GM18867 (cell line): Measurements from ENCODE around the gene RETREG2.

Source experiments
- ATAC-seq: cut with Tn5 transposase; IDR thresholded peaks from one replicate; pipeline ENCODE4 v1.9.1; 2021; ENCODE audit warnings: mild to moderate bottlenecking, moderate library complexity; ENCODE audit not compliant: unreplicated experiment

RETREG2 gene

GRCh38 chr2:219213486-219214071, 35.5 kb downstream of the RETREG2 start:
- no peak for ATAC-seq

- no peak for ATAC-seq
Measured at GRCh38 chr2:219214141-219214540, 36.1 kb downstream of the RETREG2 start.

- no peak for ATAC-seq
Measured at GRCh38 chr2:219214786-219215185, 36.7 kb downstream of the RETREG2 start.

- no peak for ATAC-seq
Measured at GRCh38 chr2:219215871-219216534, 37.9 kb downstream of the RETREG2 start.

GRCh38 chr2:219216535-219216915, 38.5 kb downstream of the RETREG2 start:
- ATAC-seq = no peak

GRCh38 chr2:219218217-219218731, 40.2 kb downstream of the RETREG2 start:
- peak; percentile 27 for ATAC-seq

- ATAC-seq = peak; percentile 77
Measured at GRCh38 chr2:219218732-219219701, 40.9 kb downstream of the RETREG2 start, which contains the start of gene ABCB6. TSS of gene ABCB6 (minus strand) at chr2:219218958. CDS start at chr2:219218673, 285 bp downstream.

- ATAC-seq = no peak
Measured at GRCh38 chr2:219219784-219220532, 41.9 kb downstream of the RETREG2 start.

- no peak for ATAC-seq
Measured at GRCh38 chr2:219220652-219221402, 42.8 kb downstream of the RETREG2 start.

- no peak for ATAC-seq
Measured at GRCh38 chr2:219221957-219222518, 44.0 kb downstream of the RETREG2 start.

GRCh38 chr2:219223831-219224610, 45.9 kb downstream of the RETREG2 start:
- no peak for ATAC-seq

GRCh38 chr2:219225350-219225749, 47.3 kb downstream of the RETREG2 start:
- no peak for ATAC-seq

GRCh38 chr2:219228041-219228910, 50.2 kb downstream of the RETREG2 start:
- ATAC-seq = no peak

- ATAC-seq = no peak
Measured at GRCh38 chr2:219228911-219229304, 50.8 kb downstream of the RETREG2 start.

GRCh38 chr2:219229305-219230058, 51.4 kb downstream of the RETREG2 start, which contains the start of the genes ANKZF1 and ATG9A:
TSS of gene ANKZF1 (plus strand) at chr2:219229806. CDS start at chr2:219230258, 452 bp downstream.
TSS of gene ATG9A (minus strand) at chr2:219229636. CDS start at chr2:219228024, 1,612 bp downstream.
- peak; percentile 95 for ATAC-seq

- no peak for ATAC-seq
Measured at GRCh38 chr2:219230059-219230540, 52.0 kb downstream of the RETREG2 start.

GRCh38 chr2:219234331-219234730, 56.3 kb downstream of the RETREG2 start:
- no peak for ATAC-seq
